ENCODE measurements around the gene DNAL4.
"Not testable (repeated sequence)": the region's sequence is repeated elsewhere in the genome, so short reads cannot be mapped to it uniquely, and the experiment has no call there.

Gene DNAL4

GRCh38 chr22:38827510-38827909 lies 33.6 kb upstream of the DNAL4 start:
- DNase-seq (ENCODE audit: low read depth in 2 of 3, low spot score in 2 of 3) = no peak

DNA sequence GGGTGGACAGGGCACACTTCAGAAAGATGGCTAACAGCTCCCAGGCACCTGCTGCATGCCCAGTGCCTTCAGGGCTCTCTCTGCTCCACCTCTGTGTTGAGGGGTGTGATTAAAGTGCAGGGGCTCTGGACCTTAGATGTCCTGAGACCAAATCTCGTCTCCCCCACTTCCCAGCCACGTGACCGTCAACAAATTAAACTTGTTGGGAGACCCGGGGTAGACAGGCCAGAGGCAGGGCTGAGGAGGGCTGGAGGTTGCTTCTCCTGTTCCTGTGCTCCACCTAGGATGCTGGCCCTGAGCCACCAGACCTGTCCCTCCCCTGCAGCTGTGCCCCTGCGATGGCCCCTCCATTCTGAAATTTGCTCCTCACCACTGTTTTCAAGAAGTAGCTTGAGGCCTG lies 32.9 kb upstream of the DNAL4 start:
- DNase-seq (ENCODE audit: low read depth in 2 of 3, low spot score in 2 of 3) = no peak

DNA sequence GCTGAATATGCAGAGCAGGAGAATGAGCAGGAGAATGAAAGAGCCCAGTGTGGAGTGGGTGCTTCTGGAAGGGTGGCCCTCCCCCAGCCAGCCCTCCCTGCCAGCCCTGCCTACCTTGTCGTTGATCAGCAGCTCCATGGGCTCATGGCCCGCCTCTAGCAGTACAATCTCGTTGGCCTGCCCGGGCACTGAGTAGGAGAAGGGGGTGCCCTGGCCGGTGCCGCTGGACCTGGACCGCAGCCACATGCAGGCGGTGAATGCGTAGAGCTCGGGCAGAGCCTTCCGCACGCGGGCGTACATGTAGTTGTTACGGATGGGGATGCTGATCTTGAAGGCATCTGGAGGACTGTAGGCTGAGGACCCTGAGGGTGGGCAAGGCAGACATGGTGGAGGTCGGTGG lies 32.4 kb upstream of the DNAL4 start:
- no peak for DNase-seq (ENCODE audit: low read depth in 2 of 3, low spot score in 2 of 3)

GRCh38 chr22:38824585-38824984 lies 30.6 kb upstream of the DNAL4 start:
- DNase-seq (ENCODE audit: low read depth in 2 of 3, low spot score in 2 of 3) = no peak

GRCh38 chr22:38823637-38824036 lies 29.7 kb upstream of the DNAL4 start:
- DNase-seq (ENCODE audit: low read depth in 2 of 3, low spot score in 2 of 3) = no peak

GRCh38 chr22:38823076-38823475 lies 29.1 kb upstream of the DNAL4 start:
- DNase-seq (ENCODE audit: low read depth in 2 of 3, low spot score in 2 of 3) = no peak

DNA sequence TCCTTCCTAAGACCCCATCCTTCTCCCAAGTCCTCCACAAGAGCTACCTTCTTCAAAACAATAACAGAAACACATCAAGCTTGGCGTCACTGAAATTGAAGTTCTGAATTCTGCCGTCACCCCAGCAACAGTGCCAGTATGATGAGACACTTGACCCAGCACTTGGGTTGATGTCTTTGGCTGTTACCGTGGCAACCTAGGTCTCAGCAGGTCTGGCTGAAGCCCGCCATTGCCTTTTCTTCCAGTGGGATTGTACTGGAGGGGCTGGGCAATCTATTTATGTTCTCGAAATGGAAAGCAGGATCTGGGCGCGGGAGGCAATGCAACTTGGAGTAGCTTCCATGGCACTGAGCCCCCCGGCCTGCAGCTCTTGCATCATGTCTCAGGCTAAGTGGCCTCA lies 26.1 kb upstream of the DNAL4 start:
- DNase-seq (ENCODE audit: low read depth in 2 of 3, low spot score in 2 of 3) = no peak

GRCh38 chr22:38819387-38819940 lies 25.5 kb upstream of the DNAL4 start:
- no peak for DNase-seq (ENCODE audit: low read depth in 2 of 3, low spot score in 2 of 3)

DNA sequence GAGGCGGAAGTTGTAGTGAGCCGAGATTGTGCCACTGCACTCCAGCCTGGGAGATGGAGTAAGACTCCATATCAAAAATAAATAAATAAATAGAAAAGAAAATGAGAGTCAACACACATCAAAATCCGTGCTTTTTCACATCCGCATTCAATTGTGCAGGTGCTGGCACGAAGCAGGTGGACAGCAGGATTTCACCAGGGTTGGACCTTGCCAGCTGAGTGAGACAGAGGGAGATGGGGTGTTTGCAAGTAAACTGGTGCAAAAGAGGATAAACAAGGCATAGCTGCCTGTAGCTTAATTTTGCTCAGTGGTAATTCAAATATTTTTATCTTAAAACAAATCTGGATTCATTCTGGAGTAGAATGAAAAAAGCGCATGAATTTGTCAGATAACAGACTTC lies 23.3 kb upstream of the DNAL4 start:
- no peak for DNase-seq (ENCODE audit: low read depth in 2 of 3, low spot score in 2 of 3)

GRCh38 chr22:38815842-38816241 lies 21.9 kb upstream of the DNAL4 start:
- no peak for DNase-seq (ENCODE audit: low read depth in 2 of 3, low spot score in 2 of 3)

GRCh38 chr22:38811241-38811640 lies 17.3 kb upstream of the DNAL4 start:
- DNase-seq (ENCODE audit: low read depth in 2 of 3, low spot score in 2 of 3) = no peak

DNA sequence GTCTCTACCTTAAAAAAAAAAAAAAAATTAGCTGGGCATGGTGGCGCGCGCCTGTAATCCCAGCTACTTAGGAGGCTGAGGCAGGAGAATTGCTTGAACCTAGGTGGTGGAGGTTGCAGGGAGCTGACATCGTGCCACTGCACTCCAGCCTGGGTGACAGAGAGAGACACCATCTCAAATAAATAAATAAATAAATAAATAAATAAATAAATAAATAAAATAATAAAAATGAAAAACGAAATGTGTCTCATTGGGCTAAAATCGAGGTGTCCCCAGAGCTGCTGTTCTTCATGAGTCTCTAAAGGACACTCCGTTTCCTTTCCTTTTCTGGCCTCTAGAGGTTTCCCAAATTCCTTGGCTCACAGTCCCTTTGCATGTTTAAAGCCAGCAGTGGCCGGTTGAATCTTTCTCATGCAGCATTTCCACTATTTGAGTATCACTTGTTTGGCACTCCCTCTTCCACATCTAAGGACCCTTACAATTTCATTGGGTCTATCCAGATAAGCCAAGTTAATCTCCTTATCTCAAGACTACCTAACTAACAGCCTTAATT lies 11.2 kb upstream of the DNAL4 start:
- not testable (repeated sequence) for DNase-seq (ENCODE audit: low read depth in 2 of 3, low spot score in 2 of 3)

- no peak for DNase-seq (ENCODE audit: low read depth in 2 of 3, low spot score in 2 of 3)
Measured at GRCh38 chr22:38802671-38803121, 8.8 kb upstream of the DNAL4 start.

DNA sequence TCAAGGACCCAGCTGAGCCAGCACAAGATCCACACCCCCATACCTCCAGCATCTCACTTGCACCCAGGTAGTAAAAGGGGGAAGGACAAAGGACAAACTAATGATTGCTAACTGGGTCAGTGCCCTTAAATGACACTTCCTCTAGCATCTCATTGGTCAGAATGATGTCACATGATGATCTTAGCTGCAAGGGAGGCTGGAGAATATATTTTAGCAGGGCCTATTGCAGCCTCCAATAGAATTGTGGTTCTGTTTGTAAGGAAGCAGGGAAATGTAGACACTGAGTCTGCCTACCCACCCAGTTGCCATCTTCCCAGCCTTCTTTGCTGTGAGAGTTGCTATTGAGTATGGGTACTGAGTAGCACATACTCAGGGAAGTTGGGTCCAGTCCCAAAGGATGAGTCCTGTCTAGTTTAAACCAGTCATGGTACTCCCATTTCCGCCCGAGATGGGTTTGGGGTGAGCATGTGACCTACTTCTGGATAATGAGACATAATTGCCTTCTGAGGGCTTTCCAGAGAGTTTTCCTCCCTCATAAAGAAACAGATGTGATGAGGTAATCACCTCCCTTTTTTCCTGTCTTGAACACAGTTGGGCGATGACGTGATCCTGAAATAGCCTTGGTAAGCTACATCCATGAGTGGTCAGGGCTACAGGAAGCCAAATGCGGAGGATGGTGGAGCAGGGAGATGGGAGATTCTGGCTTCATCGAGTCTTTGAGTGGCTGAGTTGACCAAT lies 5.5 kb upstream of the DNAL4 start:
- no peak for DNase-seq (ENCODE audit: low read depth in 2 of 3, low spot score in 2 of 3)

DNA sequence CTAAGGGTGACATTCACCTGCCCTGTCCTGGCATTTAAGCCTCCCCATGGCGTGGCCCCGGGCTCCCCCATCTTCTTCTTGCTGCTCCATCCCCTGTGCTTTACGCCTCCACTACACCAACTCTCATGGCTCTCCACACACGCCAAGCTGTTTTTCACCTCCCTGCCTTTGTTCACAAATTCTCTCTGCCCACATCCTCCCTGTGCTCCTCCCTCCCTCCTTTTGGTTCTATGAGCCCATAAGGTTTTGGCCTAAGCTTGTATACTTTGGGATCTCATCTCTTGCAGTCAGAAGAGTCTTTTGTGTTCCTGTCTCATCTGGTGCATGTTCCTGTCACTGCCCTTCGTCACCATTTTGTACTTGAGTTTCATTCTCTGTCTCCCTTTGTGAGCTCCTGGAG lies 4.6 kb upstream of the DNAL4 start:
- no peak for DNase-seq (ENCODE audit: low read depth in 2 of 3, low spot score in 2 of 3)

DNA sequence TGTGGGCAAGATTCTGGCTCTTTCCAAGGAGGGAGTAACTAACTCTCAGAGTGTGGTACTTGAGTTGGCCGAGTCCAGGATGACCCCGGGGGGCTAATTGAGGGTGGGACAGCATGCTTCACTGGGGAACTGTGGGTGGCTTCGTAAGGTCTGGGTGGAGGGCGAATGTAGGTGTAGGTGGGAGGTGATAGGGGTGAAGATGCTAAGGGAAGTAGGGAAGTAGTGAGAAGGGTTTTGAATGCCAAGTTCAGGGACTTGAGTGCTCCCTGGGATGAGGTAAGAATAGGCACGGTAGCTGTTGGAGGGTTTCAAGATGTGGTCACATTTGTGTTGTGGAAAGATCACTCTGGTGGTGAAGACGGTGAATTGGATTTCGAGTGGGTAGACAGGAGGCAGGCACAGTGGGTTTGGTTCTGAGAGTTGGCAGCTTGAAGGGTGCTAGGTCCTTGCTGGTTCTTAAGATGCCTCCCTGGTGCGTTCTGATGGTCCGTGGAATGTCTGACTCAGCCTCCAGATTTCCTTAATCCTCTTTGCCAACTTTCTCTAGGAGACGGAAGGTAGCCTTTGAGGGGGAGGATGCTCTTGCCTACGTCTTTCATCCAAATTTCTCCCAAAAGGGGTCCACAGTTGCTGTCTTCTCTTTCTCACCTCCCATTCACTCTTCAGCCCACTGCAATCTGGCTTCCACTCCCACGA lies 2.5 kb upstream of the DNAL4 start:
- no peak for DNase-seq (ENCODE audit: low read depth in 2 of 3, low spot score in 2 of 3)

- no peak for DNase-seq (ENCODE audit: low read depth in 2 of 3, low spot score in 2 of 3)
Measured at GRCh38 chr22:38795569-38795968, 1.6 kb upstream of the DNAL4 start.

DNA sequence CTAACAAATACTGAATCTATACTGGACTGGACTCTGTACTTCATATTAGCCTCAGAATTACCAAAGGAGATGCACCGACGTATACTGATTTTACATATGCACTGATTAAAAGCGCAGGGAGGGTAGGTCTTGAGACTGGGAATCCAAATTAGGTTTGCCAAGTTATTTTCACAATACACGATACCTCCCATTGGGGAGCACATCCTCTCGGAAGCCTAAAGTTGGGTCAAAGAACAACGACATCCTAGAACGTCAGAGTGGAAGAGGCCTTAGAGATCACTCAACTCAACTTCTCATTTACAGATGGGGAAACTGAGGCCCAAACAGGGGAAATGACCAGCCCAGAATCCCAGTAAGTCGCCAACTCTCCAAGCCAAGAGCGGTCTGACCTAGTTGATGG lies 626 bp downstream of the DNAL4 start:
- no peak for DNase-seq (ENCODE audit: low read depth in 2 of 3, low spot score in 2 of 3)

- DNase-seq (ENCODE audit: low read depth in 2 of 3, low spot score in 2 of 3) = no peak
Measured at GRCh38 chr22:38792833-38793232, 1.1 kb downstream of the DNAL4 start.

GRCh38 chr22:38789606-38790005 lies 4.3 kb downstream of the DNAL4 start:
- DNase-seq (ENCODE audit: low read depth in 2 of 3, low spot score in 2 of 3) = no peak

DNA sequence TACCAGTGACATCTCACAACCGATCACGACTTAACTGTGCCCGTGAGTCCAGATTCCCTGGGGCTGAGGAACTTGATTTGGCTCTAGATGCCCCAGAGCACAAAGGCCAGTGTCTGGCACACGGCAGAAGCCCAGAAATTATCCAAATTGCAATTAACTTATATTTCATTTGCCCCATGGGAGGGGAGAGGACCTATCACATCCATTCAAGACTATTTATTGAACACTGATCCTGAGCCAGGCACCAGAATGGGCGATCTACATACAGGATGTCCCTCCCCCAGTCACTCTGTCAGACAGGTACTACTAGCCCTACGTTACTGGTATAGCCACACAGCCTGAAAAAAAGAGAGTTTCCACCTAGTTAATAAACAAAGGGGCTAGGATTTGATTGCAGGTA lies 5.1 kb downstream of the DNAL4 start:
- no peak for DNase-seq (ENCODE audit: low read depth in 2 of 3, low spot score in 2 of 3)

Data from activated CD8-positive, alpha-beta memory T cell treated with anti-CD3 and anti-CD28 coated beads for 48 hours (primary cell).